HG03342 (cell line): ENCODE results near the gene JAK3.
"Not testable (repeated sequence)": the region's sequence is repeated elsewhere in the genome, so short reads cannot be mapped to it uniquely, and the experiment has no call there.

ENCODE experiments used
- ATAC-seq: cut with Tn5 transposase; IDR thresholded peaks from one replicate; pipeline ENCODE4 v1.9.1; 2021; ENCODE audit warnings: mild to moderate bottlenecking, moderate library complexity; ENCODE audit not compliant: unreplicated experiment

JAK3 gene

DNA sequence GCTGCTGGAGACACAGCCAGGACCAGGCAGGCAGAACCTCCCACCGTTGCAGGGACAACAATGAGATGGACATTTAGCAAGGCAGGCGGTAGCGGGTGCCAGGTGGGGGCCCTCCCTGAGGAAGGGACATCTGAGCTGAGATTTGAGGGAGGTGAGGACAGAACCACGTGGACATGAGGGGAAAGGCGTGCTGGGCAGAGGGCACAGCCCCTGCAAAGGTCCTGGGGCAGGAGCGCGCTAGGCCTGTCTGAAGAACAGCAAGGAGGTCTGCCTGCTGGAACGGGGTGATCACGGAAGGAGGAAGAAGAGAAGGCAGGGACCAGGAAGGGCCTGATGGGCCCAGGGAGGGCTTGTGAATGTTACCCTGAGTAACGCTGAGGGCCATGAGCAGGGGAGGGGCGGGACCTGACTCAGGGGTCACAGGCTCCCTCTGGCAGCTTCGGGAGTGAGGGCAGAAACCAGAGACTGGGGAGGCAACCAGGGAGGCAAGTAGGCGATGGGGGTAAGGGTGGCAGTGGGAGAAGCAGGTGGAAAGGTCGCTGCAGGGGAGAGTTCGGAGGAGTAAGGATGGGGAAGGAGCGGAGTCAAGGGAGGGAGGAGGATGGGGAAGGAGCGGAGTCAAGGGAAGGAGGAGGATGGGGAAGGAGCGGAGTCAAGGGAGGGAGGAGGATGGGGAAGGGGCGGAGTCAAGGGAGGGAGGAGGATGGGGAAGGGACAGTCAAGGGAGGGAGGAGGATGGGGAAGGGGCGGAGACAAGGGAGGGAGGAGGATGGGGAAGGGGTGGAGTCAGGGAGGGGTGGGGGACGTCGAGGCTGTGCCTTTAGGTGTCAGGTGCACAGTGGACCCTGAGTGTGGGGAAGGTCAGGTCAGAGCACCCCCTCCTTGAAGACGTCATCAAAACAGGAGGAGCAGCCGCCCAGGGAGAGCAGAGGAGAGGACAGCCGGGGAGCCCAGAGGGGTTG, 68.5 kb downstream of the JAK3 start:
- no peak for ATAC-seq

DNA sequence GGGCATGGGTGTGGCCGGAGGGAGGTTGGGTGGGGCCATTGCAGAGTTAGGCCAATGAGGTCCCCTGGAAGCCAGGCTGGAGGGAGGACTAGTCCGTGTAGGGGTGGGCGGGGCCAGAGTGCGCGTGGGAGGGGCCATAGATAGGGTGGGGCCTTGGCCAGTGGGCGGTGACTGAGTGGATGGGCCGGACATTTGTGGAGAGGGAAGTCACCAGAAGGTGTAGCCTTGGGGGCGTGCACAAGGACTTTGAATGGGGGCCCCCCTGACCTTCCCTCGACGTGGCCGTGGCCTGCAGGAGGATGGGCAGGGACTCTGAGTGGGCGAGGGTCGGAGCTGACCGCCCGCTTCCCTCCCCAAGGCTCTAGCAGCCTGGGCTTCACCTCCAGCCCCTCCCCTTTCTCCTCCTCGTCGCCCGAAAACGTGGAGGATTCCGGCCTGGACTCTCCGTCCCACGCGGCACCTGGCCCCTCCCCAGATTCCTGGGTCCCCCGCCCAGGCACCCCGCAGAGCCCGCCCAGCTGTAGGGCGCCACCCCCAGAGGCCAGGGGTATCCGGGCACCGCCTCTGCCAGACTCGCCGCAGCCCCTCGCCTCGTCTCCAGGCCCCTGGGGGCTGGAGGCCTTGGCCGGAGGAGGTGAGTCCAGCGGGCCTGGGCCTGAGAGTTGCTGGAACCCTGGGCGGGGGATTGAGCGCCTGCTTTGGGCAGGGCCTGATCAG, 69.4 kb downstream of the JAK3 start:
- no peak for ATAC-seq

DNA sequence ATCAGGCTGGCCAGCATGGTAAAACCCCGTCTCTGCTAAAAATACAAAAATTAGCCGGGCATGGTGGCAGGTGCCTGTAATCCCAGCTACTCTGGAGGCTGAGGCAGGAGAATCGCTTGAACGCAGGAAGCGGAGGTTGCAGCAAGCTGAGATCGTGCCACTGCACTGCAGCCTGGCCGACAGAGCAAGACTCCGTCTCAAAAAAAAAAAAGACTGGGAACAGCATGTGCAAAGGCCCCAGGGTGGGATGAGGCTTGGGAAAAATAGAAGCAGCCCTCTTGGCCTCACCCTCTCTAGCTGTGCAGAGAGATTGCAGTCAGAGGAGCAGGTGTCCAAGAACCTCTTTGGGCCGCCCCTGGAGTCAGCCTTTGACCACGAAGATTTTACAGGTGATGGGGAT, 69.9 kb downstream of the JAK3 start:
- ATAC-seq = not testable (repeated sequence)

DNA sequence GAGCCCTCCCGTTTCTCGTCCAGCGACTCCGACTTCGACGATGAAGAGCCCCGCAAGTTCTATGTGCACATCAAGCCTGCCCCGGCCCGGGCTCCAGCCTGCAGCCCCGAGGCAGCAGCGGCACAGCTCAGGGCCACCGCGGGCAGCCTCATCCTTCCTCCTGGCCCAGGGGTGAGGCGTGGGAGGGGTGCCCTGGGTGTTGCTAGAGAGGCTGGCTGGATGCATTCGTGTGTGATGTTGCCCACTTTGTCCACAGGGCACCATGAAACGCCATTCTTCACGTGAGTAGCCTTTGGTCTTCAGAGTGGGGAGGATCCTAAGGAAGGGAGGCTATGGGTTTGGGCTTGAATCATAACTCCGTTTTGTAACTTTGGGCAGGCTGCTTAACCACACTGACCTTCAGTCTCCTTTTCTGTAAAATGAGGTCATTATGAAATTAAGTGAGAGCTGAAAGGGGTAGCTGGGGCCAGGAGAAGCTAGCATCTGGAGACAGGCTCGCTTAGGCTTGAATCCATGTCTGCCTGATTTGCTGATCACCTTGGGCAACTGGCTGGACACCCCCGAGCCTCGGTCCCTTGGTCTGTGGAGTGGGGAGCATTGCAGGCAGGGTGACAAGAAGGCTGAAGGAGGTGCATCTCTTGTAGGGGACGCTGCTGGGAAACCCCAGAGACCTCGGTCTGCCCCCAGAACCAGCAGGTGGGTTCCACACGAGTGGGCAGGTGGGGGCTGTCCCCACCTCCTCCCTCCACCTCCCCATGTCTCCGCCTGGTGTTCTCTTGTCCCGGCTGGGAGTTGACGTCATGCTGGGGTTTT, 71.6 kb downstream of the JAK3 start:
- ATAC-seq = peak; percentile 72

DNA sequence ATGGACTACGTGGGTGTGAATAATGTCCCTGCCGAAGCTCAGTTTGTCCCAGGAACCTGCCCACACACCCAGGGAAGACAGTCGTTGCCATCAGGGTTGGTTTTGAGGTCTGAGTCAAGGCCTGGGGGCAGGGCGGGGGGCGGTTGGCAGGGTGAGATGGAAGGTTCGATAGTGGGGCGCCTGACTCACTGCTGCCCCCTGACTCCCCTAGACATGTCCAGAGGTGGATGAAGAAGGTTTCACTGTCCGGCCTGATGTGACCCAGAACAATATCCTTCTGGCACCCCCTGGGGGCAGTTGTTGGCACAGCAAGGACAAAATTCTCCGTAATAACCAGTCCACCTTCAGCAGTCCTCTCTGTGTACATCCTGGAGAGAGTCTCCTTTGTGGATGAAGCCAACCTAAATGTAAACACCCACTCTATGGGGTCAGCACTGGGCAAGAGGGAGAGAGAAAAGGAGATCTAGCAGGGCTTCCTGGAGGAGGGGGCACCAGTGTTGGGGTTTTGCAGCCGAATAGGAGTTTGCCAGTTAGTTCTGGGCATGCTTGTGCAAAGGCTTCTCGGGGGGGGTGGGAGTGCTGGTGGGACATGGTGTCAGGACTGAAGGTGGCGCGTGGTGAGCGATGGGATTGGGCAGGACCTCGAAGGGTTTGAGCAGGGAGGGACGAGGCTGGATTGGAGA, 72.4 kb downstream of the JAK3 start:
- ATAC-seq = no peak
